HepG2 (cell line): ENCODE results near the gene PFDN2. TPM values are rescaled to one million over a fixed set of nuclear protein-coding genes. Genes with fewer than 3 reads are reported as not detected.

ENCODE experiments used
- BRD4 ChIP-seq: sonication (generic); formaldehyde crosslinking; IDR thresholded peaks from 2 replicates; pipeline ENCODE4 v1.4.0; 2020; ENCODE audit warnings: missing genetic modification reagents
- MEF2D ChIP-seq: sonication (generic); formaldehyde crosslinking; IDR thresholded peaks from 2 replicates; pipeline ENCODE4 v1.5.1; 2020; ENCODE audit warnings: mild to moderate bottlenecking, missing genetic modification reagents
- NFE2L2 ChIP-seq: fragments of 150-350 bp; IDR thresholded peaks from 2 replicates; pipeline ENCODE4 v1.6.1; 2014; ENCODE audit warnings: low read length
- NFKBIZ ChIP-seq: IDR thresholded peaks from 2 replicates; pipeline ENCODE4 v1.6.1; 2018; ENCODE audit warnings: missing genetic modification reagents, missing compliant biosample characterization
- SOX13 ChIP-seq, 3 experiments: fragments of 450-650 bp in 1 of 3; sonication (generic) in 1 of 3; formaldehyde crosslinking in 1 of 3; IDR thresholded peaks in 2 of 3; conservative IDR thresholded peaks in 1 of 3; 2 replicates each; pipeline versions ENCODE4 v1.5.0 to v1.6.1; 2016 to 2020; ENCODE audit warnings: antibody characterized with exemption in 1 of 3, mild to moderate bottlenecking in 1 of 3, missing compliant biosample characterization in 1 of 3, missing genetic modification reagents in 1 of 3, moderate library complexity in 1 of 3
- ZFP36L2 ChIP-seq: sonication (generic); formaldehyde crosslinking; IDR thresholded peaks from 2 replicates; pipeline ENCODE4 v1.4.0; 2020; ENCODE audit warnings: missing genetic modification reagents
- ZFP82 ChIP-seq: sonication (generic); formaldehyde crosslinking; IDR thresholded peaks from 2 replicates; pipeline ENCODE4 v1.5.1; 2020; ENCODE audit warnings: mild to moderate bottlenecking, missing genetic modification reagents, borderline replicate concordance
- ZNF20 ChIP-seq: sonication (generic); formaldehyde crosslinking; IDR thresholded peaks from 2 replicates; pipeline ENCODE4 v1.4.0; 2020; ENCODE audit warnings: mild to moderate bottlenecking, moderate library complexity, missing genetic modification reagents
- ZNF660 ChIP-seq: sonication (generic); formaldehyde crosslinking; IDR thresholded peaks from 2 replicates; pipeline ENCODE4 v1.5.1; 2020; ENCODE audit warnings: mild to moderate bottlenecking, low read depth, missing genetic modification reagents, borderline replicate concordance
- ZNF703 ChIP-seq: sonication (generic); formaldehyde crosslinking; IDR thresholded peaks from 2 replicates; pipeline ENCODE4 v1.5.1; 2020; ENCODE audit warnings: missing genetic modification reagents, mild to moderate bottlenecking, moderate library complexity, borderline replicate concordance
- polyA plus RNA-seq, 8 experiments: library from polyadenylated mRNA; depleted of rRNA in 3 of 8; stranded (reverse) in 7 of 8; unstranded in 1 of 8; fragments of >200 nt; fragmentation: Illumina TruSeq in 4 of 8; extraction: Trizol in 4 of 8; gene quantifications; 2 replicates each; pipeline versions ENCODE4 v1.2.1 to v1.2.3, GENCODE V29; 2011 to 2016; ENCODE audit warnings: low read depth in 4 of 8, missing spikeins in 1 of 8, mixed read lengths in 1 of 8; ENCODE audit not compliant: insufficient read depth in 1 of 8
- total RNA-seq, 5 experiments: library from RNA; depleted of rRNA; stranded (reverse); fragments of >200 nt; fragmentation: Illumina TruSeq; extraction: Trizol; gene quantifications; 2 replicates each; pipeline ENCODE4 v1.2.3, GENCODE V29; 2016; ENCODE audit warnings: low read depth in 1 of 5
- TF ChIP-seq, protein P1 (sequence below): sonication (generic); formaldehyde crosslinking; IDR thresholded peaks from 2 replicates; pipeline ENCODE4 v1.4.0; 2020; ENCODE audit warnings: mild to moderate bottlenecking, missing genetic modification reagents
- TF ChIP-seq, protein P2 (sequence below), 2 experiments: sonication (generic) in 1 of 2; formaldehyde crosslinking in 1 of 2; IDR thresholded peaks; 2 replicates each; pipeline versions ENCODE4 v1.4.0 to v1.6.1; 2018 to 2020; ENCODE audit warnings: missing genetic modification reagents in 2 of 2, borderline replicate concordance in 1 of 2, low read depth in 1 of 2, mild to moderate bottlenecking in 1 of 2, missing biosample characterization in 1 of 2
- TF ChIP-seq, protein P3 (sequence below), 2 experiments: IDR thresholded peaks; 2 replicates each; pipeline ENCODE4 v1.6.1; 2011 to 2012; ENCODE audit warnings: low read length in 2 of 2, borderline replicate concordance in 1 of 2, low read depth in 1 of 2, mild to moderate bottlenecking in 1 of 2, moderate library complexity in 1 of 2
- TF ChIP-seq, protein P4 (sequence below): sonication (generic); formaldehyde crosslinking; IDR thresholded peaks from 2 replicates; pipeline ENCODE4 v1.8.1; 2023; ENCODE audit warnings: mild to moderate bottlenecking, missing genetic modification reagents
- TF ChIP-seq, protein P5 (sequence below): sonication (generic); formaldehyde crosslinking; IDR thresholded peaks from 2 replicates; pipeline ENCODE4 v1.4.0; 2020; ENCODE audit warnings: missing genetic modification reagents, low read depth, mild to moderate bottlenecking, borderline replicate concordance
- TF ChIP-seq, protein P6 (sequence below): conservative IDR thresholded peaks from 2 replicates; pipeline ENCODE4 v1.6.1; 2018; ENCODE audit warnings: missing genetic modification reagents

Gene PFDN2
- total and polyA plus RNA-seq, 2 of the 13 experiments (the other 11 are each of a cell fraction or from before 2014, with no cell fraction given): 62.6 to 63.6 TPM

DNA sequence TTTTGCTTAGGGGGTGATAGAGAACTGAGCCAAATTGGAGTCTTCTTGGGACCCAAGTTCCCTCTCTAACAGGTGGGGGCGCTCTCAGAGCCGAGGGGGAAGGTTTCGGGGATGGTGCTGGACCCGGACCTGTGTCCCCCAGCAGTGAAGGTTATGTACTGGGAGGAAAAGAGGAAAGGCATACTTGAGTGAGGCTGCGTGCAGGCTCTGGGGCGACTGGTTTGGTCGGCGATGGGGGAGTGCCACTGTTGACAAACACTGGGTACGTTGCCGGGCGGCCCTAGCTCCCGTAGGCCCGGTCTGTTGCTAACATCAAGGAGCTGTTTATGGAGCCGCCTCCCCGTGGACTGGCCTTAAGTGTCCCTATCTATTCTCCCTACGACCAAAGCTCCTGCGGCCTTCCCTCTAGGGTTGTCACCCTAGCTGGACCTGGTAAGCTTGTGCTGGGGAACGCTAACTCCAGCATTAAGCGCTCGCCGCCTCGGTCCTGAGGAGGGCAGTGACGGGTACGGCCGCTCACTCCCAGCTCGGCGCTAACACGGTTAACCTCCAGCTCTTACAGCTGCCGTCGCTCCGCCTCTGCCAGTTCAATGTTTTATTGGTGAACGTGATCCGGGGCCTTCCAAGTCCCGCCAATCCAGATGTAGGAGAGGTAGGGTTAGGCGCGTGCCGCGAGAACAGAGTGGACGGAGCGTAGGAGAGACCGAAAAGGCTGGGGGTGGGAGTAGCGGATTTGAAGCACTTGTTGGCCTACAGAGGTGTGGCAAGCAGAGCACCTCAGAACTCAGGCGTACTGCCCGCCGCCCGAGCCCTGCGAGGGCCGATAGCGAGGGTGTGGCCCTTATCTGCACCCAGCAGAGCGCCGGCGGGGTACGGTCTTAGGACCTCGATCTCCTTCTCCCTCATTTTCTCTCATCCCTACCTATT lies 48.2 kb upstream of the PFDN2 start, which contains the start of gene PPOX (continued):
- TF ChIP-seq BRD4: 0 out of 2 replicates have a peak, but pooled peaks have one; percentile 20
- TF ChIP-seq ZNF703 (CRISPR knock-in tag): no peak
- TF ChIP-seq ZNF660 (CRISPR knock-in tag): no peak
- no peak for TF ChIP-seq SOX13 (IDR thresholded peaks at IDR 0.05)
- no peak; a peak in 1 of 4 replicates for TF ChIP-seq SOX13 (CRISPR knock-in tag; conservative IDR thresholded peaks at IDR 0.05 in 1 of 2, IDR thresholded peaks at IDR 0.05 in 1 of 2)
- TF ChIP-seq ZFP36L2 (CRISPR knock-in tag): no peak
- TF ChIP-seq ZNF20 (CRISPR knock-in tag): no peak
- TF ChIP-seq, protein P1, sequence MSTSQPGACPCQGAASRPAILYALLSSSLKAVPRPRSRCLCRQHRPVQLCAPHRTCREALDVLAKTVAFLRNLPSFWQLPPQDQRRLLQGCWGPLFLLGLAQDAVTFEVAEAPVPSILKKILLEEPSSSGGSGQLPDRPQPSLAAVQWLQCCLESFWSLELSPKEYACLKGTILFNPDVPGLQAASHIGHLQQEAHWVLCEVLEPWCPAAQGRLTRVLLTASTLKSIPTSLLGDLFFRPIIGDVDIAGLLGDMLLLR: no peak
- no peak for TF ChIP-seq NFE2L2
- TF ChIP-seq NFKBIZ (CRISPR knock-in tag): no peak
- TF ChIP-seq MEF2D (CRISPR knock-in tag): no peak
- TF ChIP-seq ZFP82 (CRISPR knock-in tag): 0 out of 2 replicates have a peak, but pooled peaks have one; percentile 40
- TF ChIP-seq, protein P2, sequence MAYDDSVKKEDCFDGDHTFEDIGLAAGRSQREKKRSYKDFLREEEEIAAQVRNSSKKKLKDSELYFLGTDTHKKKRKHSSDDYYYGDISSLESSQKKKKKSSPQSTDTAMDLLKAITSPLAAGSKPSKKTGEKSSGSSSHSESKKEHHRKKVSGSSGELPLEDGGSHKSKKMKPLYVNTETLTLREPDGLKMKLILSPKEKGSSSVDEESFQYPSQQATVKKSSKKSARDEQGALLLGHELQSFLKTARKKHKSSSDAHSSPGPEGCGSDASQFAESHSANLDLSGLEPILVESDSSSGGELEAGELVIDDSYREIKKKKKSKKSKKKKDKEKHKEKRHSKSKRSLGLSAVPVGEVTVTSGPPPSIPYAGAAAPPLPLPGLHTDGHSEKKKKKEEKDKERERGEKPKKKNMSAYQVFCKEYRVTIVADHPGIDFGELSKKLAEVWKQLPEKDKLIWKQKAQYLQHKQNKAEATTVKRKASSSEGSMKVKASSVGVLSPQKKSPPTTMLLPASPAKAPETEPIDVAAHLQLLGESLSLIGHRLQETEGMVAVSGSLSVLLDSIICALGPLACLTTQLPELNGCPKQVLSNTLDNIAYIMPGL (CRISPR knock-in tag; IDR thresholded peaks at IDR 0.05; ENCODE audit: borderline replicate concordance in 1 of 2, low read depth in 1 of 2): peak; percentile 84 to 89
- TF ChIP-seq, protein P3, sequence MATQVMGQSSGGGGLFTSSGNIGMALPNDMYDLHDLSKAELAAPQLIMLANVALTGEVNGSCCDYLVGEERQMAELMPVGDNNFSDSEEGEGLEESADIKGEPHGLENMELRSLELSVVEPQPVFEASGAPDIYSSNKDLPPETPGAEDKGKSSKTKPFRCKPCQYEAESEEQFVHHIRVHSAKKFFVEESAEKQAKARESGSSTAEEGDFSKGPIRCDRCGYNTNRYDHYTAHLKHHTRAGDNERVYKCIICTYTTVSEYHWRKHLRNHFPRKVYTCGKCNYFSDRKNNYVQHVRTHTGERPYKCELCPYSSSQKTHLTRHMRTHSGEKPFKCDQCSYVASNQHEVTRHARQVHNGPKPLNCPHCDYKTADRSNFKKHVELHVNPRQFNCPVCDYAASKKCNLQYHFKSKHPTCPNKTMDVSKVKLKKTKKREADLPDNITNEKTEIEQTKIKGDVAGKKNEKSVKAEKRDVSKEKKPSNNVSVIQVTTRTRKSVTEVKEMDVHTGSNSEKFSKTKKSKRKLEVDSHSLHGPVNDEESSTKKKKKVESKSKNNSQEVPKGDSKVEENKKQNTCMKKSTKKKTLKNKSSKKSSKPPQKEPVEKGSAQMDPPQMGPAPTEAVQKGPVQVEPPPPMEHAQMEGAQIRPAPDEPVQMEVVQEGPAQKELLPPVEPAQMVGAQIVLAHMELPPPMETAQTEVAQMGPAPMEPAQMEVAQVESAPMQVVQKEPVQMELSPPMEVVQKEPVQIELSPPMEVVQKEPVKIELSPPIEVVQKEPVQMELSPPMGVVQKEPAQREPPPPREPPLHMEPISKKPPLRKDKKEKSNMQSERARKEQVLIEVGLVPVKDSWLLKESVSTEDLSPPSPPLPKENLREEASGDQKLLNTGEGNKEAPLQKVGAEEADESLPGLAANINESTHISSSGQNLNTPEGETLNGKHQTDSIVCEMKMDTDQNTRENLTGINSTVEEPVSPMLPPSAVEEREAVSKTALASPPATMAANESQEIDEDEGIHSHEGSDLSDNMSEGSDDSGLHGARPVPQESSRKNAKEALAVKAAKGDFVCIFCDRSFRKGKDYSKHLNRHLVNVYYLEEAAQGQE (IDR thresholded peaks at IDR 0.05; ENCODE audit: borderline replicate concordance in 1 of 2, low read depth in 1 of 2, low read length in 2 of 2): no peak
- TF ChIP-seq, protein P4, sequence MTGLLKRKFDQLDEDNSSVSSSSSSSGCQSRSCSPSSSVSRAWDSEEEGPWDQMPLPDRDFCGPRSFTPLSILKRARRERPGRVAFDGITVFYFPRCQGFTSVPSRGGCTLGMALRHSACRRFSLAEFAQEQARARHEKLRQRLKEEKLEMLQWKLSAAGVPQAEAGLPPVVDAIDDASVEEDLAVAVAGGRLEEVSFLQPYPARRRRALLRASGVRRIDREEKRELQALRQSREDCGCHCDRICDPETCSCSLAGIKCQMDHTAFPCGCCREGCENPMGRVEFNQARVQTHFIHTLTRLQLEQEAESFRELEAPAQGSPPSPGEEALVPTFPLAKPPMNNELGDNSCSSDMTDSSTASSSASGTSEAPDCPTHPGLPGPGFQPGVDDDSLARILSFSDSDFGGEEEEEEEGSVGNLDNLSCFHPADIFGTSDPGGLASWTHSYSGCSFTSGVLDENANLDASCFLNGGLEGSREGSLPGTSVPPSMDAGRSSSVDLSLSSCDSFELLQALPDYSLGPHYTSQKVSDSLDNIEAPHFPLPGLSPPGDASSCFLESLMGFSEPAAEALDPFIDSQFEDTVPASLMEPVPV (CRISPR knock-in tag): 0 out of 2 replicates have a peak, but pooled peaks have one; percentile 27
- TF ChIP-seq, protein P5, sequence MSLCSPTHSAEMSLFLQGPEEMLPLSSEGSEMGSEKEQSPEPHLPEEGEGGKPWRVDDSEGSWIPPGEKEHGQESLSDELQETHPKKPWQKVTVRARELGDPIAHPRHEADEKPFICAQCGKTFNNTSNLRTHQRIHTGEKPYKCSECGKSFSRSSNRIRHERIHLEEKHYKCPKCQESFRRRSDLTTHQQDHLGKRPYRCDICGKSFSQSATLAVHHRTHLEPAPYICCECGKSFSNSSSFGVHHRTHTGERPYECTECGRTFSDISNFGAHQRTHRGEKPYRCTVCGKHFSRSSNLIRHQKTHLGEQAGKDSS (CRISPR knock-in tag): no peak
- TF ChIP-seq, protein P6, sequence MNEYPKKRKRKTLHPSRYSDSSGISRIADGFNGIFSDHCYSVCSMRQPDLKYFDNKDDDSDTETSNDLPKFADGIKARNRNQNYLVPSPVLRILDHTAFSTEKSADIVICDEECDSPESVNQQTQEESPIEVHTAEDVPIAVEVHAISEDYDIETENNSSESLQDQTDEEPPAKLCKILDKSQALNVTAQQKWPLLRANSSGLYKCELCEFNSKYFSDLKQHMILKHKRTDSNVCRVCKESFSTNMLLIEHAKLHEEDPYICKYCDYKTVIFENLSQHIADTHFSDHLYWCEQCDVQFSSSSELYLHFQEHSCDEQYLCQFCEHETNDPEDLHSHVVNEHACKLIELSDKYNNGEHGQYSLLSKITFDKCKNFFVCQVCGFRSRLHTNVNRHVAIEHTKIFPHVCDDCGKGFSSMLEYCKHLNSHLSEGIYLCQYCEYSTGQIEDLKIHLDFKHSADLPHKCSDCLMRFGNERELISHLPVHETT: no peak
